K562 (cell line): ENCODE measurements around the gene TSPAN32. TPM values are rescaled to one million over a fixed set of nuclear protein-coding genes. Genes with fewer than 3 reads are reported as not detected.
"Not testable (repeated sequence)": the region's sequence is repeated elsewhere in the genome, so short reads cannot be mapped to it uniquely, and the experiment has no call there.

ENCODE experiments used
- ATAC-seq: fragments of 200-7000 bp; cut with Tn5 transposase; 3 replicates; pipeline ENCODE4 v1.9.1; 2020; ENCODE audit warnings: moderate library complexity
- BruUV-seq: library from RNA; stranded (reverse); fragments of 400-500 nt; replicated peaks from 2 replicates; lab custom pipeline; 2021; lab: Mats Ljungman, UMichigan
- CTCF ChIA-PET: fragments of 300-600 bp; formaldehyde crosslinking; extraction: SDS; loops from one replicate; lab custom pipeline; 2021; ENCODE audit warnings: low intra/inter-chr PET ratio; lab: Yijun Ruan, JAX
- POLR2A ChIA-PET: fragments of 300-600, 350-650 bp; sonication (Branson Sonifier 250); formaldehyde crosslinking; extraction: SDS; loops from one replicate; lab custom pipeline; 2021; ENCODE audit warnings: antibody characterized with exemption, inconsistent platforms; lab: Yijun Ruan, JAX
- DNase-seq, 4 experiments: peaks; one replicate each; pipeline versions ENCODE4 v3.0.0 to v3.0.0-alpha.2; 2011 to 2018; ENCODE audit warnings: low spot score in 3 of 4, mixed read lengths in 3 of 4; ENCODE audit errors: extremely low read depth in 1 of 4
- FAIRE-seq: peaks from 2 replicates; lab custom pipeline; 2011; peaks lifted over from hg19 to GRCh38; lab: Jason Lieb, UNC
- H2AFZ ChIP-seq: 2 replicates; pipeline ENCODE4 v1.6.0; 2011; ENCODE audit warnings: low read depth, low read length, control low read depth, inconsistent platforms
- H3K27ac ChIP-seq: fragments of 200-600 bp; 3 replicates; pipeline ENCODE4 v1.8.0; 2011; ENCODE audit warnings: low read depth, mild to moderate bottlenecking, control low read depth, inconsistent platforms, low read length, moderate library complexity, mixed read lengths; ENCODE audit errors: extremely low read depth
- H3K27me3 ChIP-seq, 2 experiments: fragments of 300-600 bp in 1 of 2; 2 replicates in 1 of 2; 3 replicates in 1 of 2; pipeline versions ENCODE4 v1.6.0 to v1.8.0; 2011; ENCODE audit warnings: inconsistent platforms in 2 of 2, low read length in 2 of 2, mild to moderate bottlenecking in 1 of 2, mixed read lengths in 1 of 2, moderate library complexity in 1 of 2; ENCODE audit not compliant: control insufficient read depth in 2 of 2, insufficient read depth in 2 of 2
- H3K36me3 ChIP-seq: fragments of 300-600 bp; 3 replicates; pipeline ENCODE4 v1.8.0; 2011; ENCODE audit warnings: mild to moderate bottlenecking, low read length, inconsistent platforms; ENCODE audit not compliant: control insufficient read depth, insufficient read depth
- H3K4me1 ChIP-seq, 2 experiments: fragments of 200-600 bp in 1 of 2; replicated peaks in 1 of 2; 2 replicates in 1 of 2; 3 replicates in 1 of 2; pipeline versions ENCODE4 v1.5.1 to v1.8.0; 2011; ENCODE audit warnings: inconsistent platforms in 2 of 2, low read length in 2 of 2, mild to moderate bottlenecking in 1 of 2, mixed read lengths in 1 of 2, moderate library complexity in 1 of 2; ENCODE audit not compliant: control insufficient read depth in 2 of 2, insufficient read depth in 2 of 2
- H3K4me2 ChIP-seq: 2 replicates; pipeline ENCODE4 v1.6.1; 2011; ENCODE audit warnings: low read length, control low read depth, inconsistent platforms, mixed read lengths; ENCODE audit not compliant: insufficient read depth
- H3K4me3 ChIP-seq: fragments of 200-600 bp; sonication (generic), shearing (Covaris generic); 2 replicates; pipeline ENCODE4 v1.5.1; 2016; ENCODE audit warnings: control low read depth, inconsistent platforms
- H3K79me2 ChIP-seq: fragments of 200-600 bp; 3 replicates; pipeline ENCODE4 v1.8.0; 2011; ENCODE audit warnings: low read length, inconsistent platforms; ENCODE audit not compliant: control insufficient read depth, insufficient read depth
- H3K9ac ChIP-seq, 2 experiments: 2 replicates each; pipeline versions ENCODE4 v1.6.0 to v1.6.1; 2011; ENCODE audit warnings: low read depth in 2 of 2, low read length in 2 of 2, control low read depth in 1 of 2, inconsistent platforms in 1 of 2, mild to moderate bottlenecking in 1 of 2, mixed read lengths in 1 of 2; ENCODE audit not compliant: insufficient read depth in 1 of 2
- H3K9me1 ChIP-seq: one replicate; pipeline ENCODE4 v1.6.0; 2011; ENCODE audit warnings: inconsistent platforms, mild to moderate bottlenecking, low read length, moderate library complexity; ENCODE audit not compliant: control insufficient read depth, insufficient read depth
- H3K9me3 ChIP-seq: replicated peaks from 2 replicates; pipeline ENCODE4 v1.5.1; 2011; ENCODE audit warnings: low read depth, low read length, inconsistent platforms; ENCODE audit not compliant: control insufficient read depth, insufficient read depth
- H4K20me1 ChIP-seq: replicated peaks from 2 replicates; pipeline ENCODE4 v1.6.1; 2011; ENCODE audit warnings: low read length, inconsistent platforms, mixed read lengths; ENCODE audit not compliant: control insufficient read depth, insufficient read depth
- WGBS: fragments of 100-300 bp; shearing (Covaris generic); methylation state at CpG from one replicate; pipeline ENCODE4 v1.1.6; 2016; ENCODE audit warnings: low coverage, mixed read lengths; ENCODE audit not compliant: insufficient coverage; ENCODE audit errors: missing lambda C conversion rate; 5-methylcytosine and 5-hydroxymethylcytosine counted together
- in situ Hi-C: fragments of 300-500 bp; cut with MboI; formaldehyde crosslinking; loops from 4 replicates; pipeline ENCODE4 v1.15.0; 2018; ENCODE audit warnings: inconsistent platforms, mixed read lengths
- intact Hi-C: fragments of 100-400 bp; cut with micrococcal nuclease; formaldehyde crosslinking; loops from 2 replicates; pipeline ENCODE4 v1.14.2; 2022
- polyA plus RNA-seq, 8 experiments: library from polyadenylated mRNA; depleted of rRNA in 4 of 8; stranded (reverse) in 5 of 8; unstranded in 3 of 8; fragments of >200 nt; fragmentation: Nextera tagmentation in 2 of 8; fragmentation: Illumina TruSeq in 1 of 8; extraction: Ambion mirVana in 2 of 8; extraction: Trizol in 1 of 8; gene quantifications; 2 replicates each; pipeline versions ENCODE4 v1.2.1 to v1.2.3, GENCODE V29; 2011 to 2014; ENCODE audit warnings: inconsistent platforms in 1 of 8, missing spikeins in 1 of 8
- total RNA-seq, 7 experiments: library from RNA; depleted of rRNA in 6 of 7; stranded (reverse); fragments of >200 nt in 6 of 7; fragmentation: Illumina TruSeq in 2 of 7; extraction: Trizol in 2 of 7; gene quantifications; 2 replicates each; pipeline versions ENCODE4 v1.2.1 to v1.2.3, GENCODE V29; 2011 to 2021; ENCODE audit warnings: low replicate concordance in 1 of 7
- TF ChIP-seq, protein P1 (sequence below), 3 experiments: IDR thresholded peaks in 2 of 3; conservative IDR thresholded peaks in 1 of 3; 2 replicates each; pipeline ENCODE4 v1.5.1; 2011 to 2012; ENCODE audit warnings: low read length in 3 of 3, mild to moderate bottlenecking in 3 of 3, control low read depth in 2 of 3, improper control_type of control experiment in 1 of 3, inconsistent platforms in 1 of 3, low read depth in 1 of 3, mixed read lengths in 1 of 3, moderate library complexity in 1 of 3; ENCODE audit not compliant: insufficient read depth in 2 of 3

TSPAN32 gene
- total and polyA plus RNA-seq, 9 of the 15 experiments (the other 6 are each of a cell fraction or from before 2014, with no cell fraction given) = 0.21 to 7.3 (median 2.6) TPM

DNA sequence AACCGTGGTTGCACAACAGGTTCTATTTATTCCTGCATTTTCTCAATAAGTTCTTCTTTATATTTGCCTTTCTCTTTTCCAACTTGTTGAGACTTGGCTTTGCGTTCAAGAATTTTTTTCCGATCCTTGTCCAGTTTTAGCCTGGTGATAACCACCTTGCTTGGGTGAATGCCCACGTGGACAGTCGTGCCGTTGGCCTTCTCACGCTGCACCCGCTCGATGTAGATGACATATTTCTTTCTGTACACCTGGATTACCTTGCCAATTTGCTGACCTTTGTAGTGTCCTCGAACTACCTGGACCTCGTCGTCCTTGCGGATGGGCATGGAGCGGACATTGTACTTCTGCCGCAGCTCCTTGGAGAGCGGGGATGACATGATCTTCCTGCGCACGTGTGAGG is 33.5 kb downstream of the TSPAN32 start:
- BruUV-seq, H2AFZ ChIP-seq, H3K9me1 ChIP-seq, FAIRE-seq, POLR2A ChIA-PET, CTCF ChIA-PET, intact Hi-C loops, H4K20me1 ChIP-seq, ATAC-seq, H3K9ac ChIP-seq, in situ Hi-C loops, H3K9me3 ChIP-seq, H3K4me2 ChIP-seq, H3K36me3 ChIP-seq, H3K4me1 ChIP-seq, H3K27ac ChIP-seq, H3K4me3 ChIP-seq, DNase-seq, H3K79me2 ChIP-seq: not testable (repeated sequence)
- 20% methylated on average over 9 of the region's 18 CpGs for WGBS
- H3K27me3 ChIP-seq = peaks cover 16 to 31% of the 10 kb centered on the region in 2 experiments

DNA sequence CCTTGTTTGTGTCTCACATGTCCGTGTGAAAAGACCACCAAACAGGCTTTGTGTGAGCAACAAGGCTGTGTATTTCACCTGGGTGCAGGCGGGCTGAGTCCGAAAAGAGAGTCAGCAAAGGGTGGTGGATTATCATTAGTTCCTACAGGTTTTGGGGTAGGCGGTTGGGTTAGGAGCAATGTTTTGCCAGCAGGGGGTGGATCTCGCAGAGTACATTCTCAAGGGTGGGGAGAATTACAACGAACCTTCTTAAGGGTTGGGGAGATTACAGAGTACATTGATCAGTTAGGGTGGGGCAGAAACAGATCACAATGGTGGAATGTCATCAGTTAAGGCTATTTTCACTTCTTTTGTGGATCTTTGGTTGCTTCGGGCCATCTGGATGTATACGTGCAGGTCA is 36.9 kb downstream of the TSPAN32 start:
- BruUV-seq = not testable (repeated sequence)
- H3K27me3 ChIP-seq = peaks cover 22 to 42% of the 10 kb centered on the region in 2 experiments

More for the DNA sequence above, 36.9 kb downstream of the TSPAN32 start:
- H3K4me1 ChIP-seq, H4K20me1 ChIP-seq, H3K4me2 ChIP-seq, H3K27ac ChIP-seq, H3K9me1 ChIP-seq, H3K9ac ChIP-seq, in situ Hi-C loops, H2AFZ ChIP-seq, POLR2A ChIA-PET, H3K79me2 ChIP-seq, intact Hi-C loops, H3K36me3 ChIP-seq, H3K4me3 ChIP-seq: not testable (repeated sequence)
- DNase-seq (peak in 1 of 4 experiments; percentile 16), ATAC-seq (peak; percentile 56; the same call in 1 of the 3 replicates), FAIRE-seq (peak; percentile 52)
- CTCF ChIA-PET = interaction anchor here (0.7 kb wide), 1 partner anchor 13 kb away, joined by 3 read pairs; no protein-coding TSS in a partner anchor
- WGBS = 13% methylated on average over 8 of the region's 8 CpGs
- TF ChIP-seq, protein P1, sequence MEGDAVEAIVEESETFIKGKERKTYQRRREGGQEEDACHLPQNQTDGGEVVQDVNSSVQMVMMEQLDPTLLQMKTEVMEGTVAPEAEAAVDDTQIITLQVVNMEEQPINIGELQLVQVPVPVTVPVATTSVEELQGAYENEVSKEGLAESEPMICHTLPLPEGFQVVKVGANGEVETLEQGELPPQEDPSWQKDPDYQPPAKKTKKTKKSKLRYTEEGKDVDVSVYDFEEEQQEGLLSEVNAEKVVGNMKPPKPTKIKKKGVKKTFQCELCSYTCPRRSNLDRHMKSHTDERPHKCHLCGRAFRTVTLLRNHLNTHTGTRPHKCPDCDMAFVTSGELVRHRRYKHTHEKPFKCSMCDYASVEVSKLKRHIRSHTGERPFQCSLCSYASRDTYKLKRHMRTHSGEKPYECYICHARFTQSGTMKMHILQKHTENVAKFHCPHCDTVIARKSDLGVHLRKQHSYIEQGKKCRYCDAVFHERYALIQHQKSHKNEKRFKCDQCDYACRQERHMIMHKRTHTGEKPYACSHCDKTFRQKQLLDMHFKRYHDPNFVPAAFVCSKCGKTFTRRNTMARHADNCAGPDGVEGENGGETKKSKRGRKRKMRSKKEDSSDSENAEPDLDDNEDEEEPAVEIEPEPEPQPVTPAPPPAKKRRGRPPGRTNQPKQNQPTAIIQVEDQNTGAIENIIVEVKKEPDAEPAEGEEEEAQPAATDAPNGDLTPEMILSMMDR (IDR thresholded peaks at IDR 0.05 in 2 of 3, conservative IDR thresholded peaks at IDR 0.05 in 1 of 3; ENCODE audit: insufficient read depth in 2 of 3, low read depth in 1 of 3, low read length in 3 of 3) = peak; percentile 3 to 18 (median 13); a peak in 1 of 6 replicates
- TF ChIP-seq, all 486 proteins: peak for 1; not testable (repeated sequence) for 485
- H3K9me3 ChIP-seq = not testable (repeated sequence)
